GM12874 (cell line): ENCODE data around the gene TENM4.

Experiments used
- TF ChIP-seq, protein P1 (sequence below): IDR thresholded peaks from 2 replicates; pipeline ENCODE4 v1.5.1; 2011; ENCODE audit warnings: low read depth, mild to moderate bottlenecking, control low read depth, low read length, moderate library complexity; ENCODE audit not compliant: insufficient read depth

The TENM4 gene

DNA sequence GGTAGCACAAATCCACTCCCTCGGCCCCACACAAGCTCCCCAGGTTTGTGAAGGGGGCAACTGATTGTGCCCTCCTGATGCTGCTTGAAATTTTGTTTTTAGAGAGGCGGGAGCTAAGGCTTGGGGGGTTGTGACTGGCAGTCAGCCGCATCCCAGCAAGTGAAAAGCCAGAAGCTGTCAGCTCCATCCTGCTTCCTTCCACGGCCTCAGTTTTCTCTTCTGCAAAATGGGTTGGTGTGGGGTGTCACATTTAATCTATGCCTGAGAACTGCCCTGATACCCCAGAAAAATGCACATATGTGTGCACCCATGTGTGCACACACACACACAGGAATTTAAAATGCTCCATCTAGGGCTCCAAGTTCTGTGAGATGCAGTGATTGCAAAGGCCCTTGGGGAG lies 358.6 kb downstream of the TENM4 start:
- TF ChIP-seq, protein P1, sequence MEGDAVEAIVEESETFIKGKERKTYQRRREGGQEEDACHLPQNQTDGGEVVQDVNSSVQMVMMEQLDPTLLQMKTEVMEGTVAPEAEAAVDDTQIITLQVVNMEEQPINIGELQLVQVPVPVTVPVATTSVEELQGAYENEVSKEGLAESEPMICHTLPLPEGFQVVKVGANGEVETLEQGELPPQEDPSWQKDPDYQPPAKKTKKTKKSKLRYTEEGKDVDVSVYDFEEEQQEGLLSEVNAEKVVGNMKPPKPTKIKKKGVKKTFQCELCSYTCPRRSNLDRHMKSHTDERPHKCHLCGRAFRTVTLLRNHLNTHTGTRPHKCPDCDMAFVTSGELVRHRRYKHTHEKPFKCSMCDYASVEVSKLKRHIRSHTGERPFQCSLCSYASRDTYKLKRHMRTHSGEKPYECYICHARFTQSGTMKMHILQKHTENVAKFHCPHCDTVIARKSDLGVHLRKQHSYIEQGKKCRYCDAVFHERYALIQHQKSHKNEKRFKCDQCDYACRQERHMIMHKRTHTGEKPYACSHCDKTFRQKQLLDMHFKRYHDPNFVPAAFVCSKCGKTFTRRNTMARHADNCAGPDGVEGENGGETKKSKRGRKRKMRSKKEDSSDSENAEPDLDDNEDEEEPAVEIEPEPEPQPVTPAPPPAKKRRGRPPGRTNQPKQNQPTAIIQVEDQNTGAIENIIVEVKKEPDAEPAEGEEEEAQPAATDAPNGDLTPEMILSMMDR, result no peak

DNA sequence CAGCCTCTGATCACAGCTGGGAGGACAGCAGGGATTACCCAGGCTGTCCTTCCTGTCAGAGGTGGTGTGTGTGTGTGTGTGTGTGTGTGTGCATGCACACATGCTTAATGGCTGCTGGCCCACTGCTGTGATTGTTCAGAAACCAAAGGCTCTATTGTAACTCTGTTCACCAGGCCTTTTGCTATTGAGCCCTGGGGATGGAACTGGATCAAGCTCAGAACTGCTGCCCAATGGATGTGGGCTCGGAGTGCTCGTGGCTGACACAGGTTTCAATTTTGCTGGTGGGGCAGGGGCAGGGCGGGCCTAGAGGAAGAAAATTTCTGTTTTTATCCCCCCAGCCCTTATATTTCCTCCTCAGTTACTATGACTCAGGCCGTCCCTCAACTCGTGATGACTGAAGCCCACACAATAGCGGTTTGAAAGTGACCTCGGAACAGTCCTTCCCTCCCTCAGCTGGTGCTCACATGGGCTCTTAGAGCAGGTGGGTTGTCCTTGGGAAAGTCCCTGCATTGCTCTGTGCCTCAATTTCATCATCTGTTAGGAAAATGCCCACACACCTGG lies 359.3 kb downstream of the TENM4 start:
- TF ChIP-seq, protein P1, result no peak

- TF ChIP-seq, protein P1, result no peak
Measured at GRCh38 chr11:79080551-79080950, 360.3 kb downstream of the TENM4 start.

- TF ChIP-seq, protein P1, result no peak
Measured at GRCh38 chr11:79078999-79079398, 361.8 kb downstream of the TENM4 start.

DNA sequence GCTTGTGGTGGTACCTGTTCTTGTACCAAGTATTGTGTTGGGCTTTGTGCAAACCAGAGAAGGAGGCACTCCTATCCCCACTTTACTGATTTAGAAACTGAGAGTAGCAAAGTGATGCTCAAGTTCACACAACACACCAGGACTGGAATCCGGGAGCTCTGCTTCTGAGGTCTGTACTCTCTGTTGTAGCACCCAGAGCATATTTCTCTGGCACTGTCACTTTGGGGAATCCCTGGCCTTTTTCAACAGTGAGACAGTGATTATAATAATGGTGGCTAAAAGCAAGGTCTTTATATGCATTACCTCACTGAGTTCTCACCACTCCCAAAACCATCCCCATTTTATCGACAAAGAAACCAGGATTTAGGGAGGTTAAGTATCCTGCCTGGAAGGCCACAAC lies 362.4 kb downstream of the TENM4 start:
- TF ChIP-seq, protein P1, result no peak

DNA sequence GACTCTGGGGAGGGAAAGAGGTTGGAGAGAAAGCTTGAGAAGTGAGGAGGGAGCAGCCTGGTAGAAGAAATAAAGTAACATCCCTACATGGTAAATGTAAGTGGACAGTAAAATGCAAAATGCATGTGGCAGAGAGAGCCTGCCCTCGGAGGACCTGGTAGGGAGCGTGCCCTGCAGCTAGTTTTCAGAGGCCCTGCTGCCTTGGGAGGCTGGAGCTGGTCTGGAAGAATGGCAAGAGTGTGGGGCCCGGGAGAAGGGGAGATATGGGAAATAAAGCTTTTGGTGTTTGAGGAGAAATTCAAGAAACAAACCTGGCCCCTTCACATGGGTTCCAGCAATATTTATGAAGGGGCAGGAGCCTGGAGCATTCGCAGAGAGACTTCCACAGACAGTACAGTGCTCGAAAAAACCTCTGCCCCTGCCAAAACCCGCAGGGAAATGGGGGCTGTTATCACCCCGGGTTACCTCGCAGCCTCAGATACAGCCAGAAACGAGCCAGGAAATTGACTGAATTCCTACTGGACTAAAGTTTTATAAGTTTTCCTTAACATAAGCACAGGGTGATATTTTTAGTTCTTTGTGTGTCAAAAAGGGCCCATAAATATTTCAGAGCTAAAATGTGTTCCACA lies 363.0 kb downstream of the TENM4 start:
- TF ChIP-seq, protein P1, result no peak

GRCh38 chr11:79076526-79077115 lies 364.2 kb downstream of the TENM4 start:
- TF ChIP-seq, protein P1, result peak; percentile 48
